Measurements from ENCODE around the gene WDR4. TPM values are rescaled to one million over a fixed set of nuclear protein-coding genes. Genes with fewer than 3 reads are reported as not detected.
"Not testable (repeated sequence)": the region's sequence is repeated elsewhere in the genome, so short reads cannot be mapped to it uniquely, and the experiment has no call there.

Gene WDR4
- total RNA-seq, 1 experiment from 2014 or later: 15.3 TPM

GRCh38 chr21:42843056-42843455 lies 36.3 kb downstream of the WDR4 start:
- no peaks in the 10 kb centered on the region for H3K27me3 ChIP-seq (ENCODE audit: low read length)
- H3K9me3 ChIP-seq (ENCODE audit: low read length): no peaks in the 10 kb centered on the region
- H3K4me1 ChIP-seq (ENCODE audit: low read length): no peaks in the 10 kb centered on the region
- no peaks in the 10 kb centered on the region for H3K9me2 ChIP-seq (replicated peaks; ENCODE audit: insufficient read depth, low read length)
- H3K36me3 ChIP-seq (ENCODE audit: insufficient read depth, low read length): peaks cover 44% of the 10 kb centered on the region
- H2AFZ ChIP-seq (ENCODE audit: low read length): no peak overlapping the region
- H3K4me2 ChIP-seq (ENCODE audit: low read depth, low read length, poor library complexity, severe bottlenecking): no peak overlapping the region
- no peak for DNase-seq
- no peak overlapping the region for H3K9ac ChIP-seq (ENCODE audit: low read length)
- peaks cover 53% of the 10 kb centered on the region for H4K20me1 ChIP-seq (ENCODE audit: insufficient read depth, low read depth, low read length)
- H3K4me3 ChIP-seq (ENCODE audit: low read length): no peak overlapping the region
- peaks cover 15% of the 10 kb centered on the region; the same call in 1 of the 2 replicates for H3K79me2 ChIP-seq (ENCODE audit: low read length)
- no peak overlapping the region for H3K27ac ChIP-seq (ENCODE audit: low read length)

DNA sequence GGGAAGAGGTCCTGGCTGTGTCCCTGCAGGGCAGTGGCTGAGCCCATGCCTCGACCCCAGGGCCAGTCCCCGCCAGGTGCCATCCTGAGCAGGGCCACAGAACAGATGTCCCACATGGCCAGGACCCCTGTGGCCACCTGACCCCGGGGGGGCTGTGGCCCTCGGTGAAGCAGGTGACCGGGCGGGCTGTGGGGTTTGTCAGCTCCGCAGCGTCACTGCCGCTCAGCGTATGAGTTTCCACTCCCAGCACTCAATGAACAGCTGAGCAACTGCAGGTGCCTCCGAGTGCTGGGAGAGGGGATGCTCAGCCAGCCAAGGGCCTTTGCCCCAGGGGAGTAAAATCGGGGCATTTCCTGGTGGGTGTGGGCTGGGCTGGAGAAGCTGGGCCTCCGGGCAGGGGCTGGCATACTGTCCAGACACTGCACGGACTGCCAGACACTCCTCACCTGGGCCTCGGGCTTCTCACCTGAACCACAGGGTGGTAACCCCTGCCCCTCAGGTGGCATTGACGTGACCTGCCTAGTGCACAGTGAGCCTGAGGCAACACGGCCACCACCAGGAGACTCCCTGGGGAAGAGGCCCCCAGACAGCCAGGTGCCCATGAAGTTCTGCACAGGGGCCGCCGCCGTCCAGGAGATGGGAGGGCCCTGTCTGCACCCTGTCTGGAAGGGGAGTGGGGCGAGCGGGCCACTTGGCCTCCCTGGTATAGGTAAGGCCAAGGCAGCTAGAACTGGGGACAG lies 37.3 kb downstream of the WDR4 start:
- not testable (repeated sequence) for H3K9me2 ChIP-seq (replicated peaks; ENCODE audit: insufficient read depth, low read length); H2AFZ ChIP-seq (ENCODE audit: low read length); H3K4me2 ChIP-seq (ENCODE audit: low read depth, low read length, poor library complexity, severe bottlenecking); H3K79me2 ChIP-seq (ENCODE audit: low read length); H3K4me1 ChIP-seq (ENCODE audit: low read length); H3K4me3 ChIP-seq (ENCODE audit: low read length); H3K9ac ChIP-seq (ENCODE audit: low read length); H3K27ac ChIP-seq (ENCODE audit: low read length); DNase-seq; H3K9me3 ChIP-seq (ENCODE audit: low read length); H3K27me3 ChIP-seq (ENCODE audit: low read length)
- Histone ChIP-seq H3K36me3 (ENCODE audit: insufficient read depth, low read length) (peaks cover 42% of the 10 kb centered on the region), H4K20me1 (ENCODE audit: insufficient read depth, low read depth, low read length) (peaks cover 45% of the 10 kb centered on the region)

- H3K4me1 ChIP-seq (ENCODE audit: low read length): no peaks in the 10 kb centered on the region
- H3K79me2 ChIP-seq (ENCODE audit: low read length): peaks cover 9% of the 10 kb centered on the region; the same call in 1 of the 2 replicates
- no peak overlapping the region for H3K9ac ChIP-seq (ENCODE audit: low read length)
- DNase-seq: no peak
- H3K27ac ChIP-seq (ENCODE audit: low read length): no peak overlapping the region
- peaks cover 45% of the 10 kb centered on the region for H4K20me1 ChIP-seq (ENCODE audit: insufficient read depth, low read depth, low read length)
- H3K36me3 ChIP-seq (ENCODE audit: insufficient read depth, low read length): peaks cover 41% of the 10 kb centered on the region
- no peaks in the 10 kb centered on the region for H3K9me2 ChIP-seq (replicated peaks; ENCODE audit: insufficient read depth, low read length)
- no peak overlapping the region for H3K4me3 ChIP-seq (ENCODE audit: low read length)
- H3K9me3 ChIP-seq (ENCODE audit: low read length): no peaks in the 10 kb centered on the region
- no peak overlapping the region for H2AFZ ChIP-seq (ENCODE audit: low read length)
- no peaks in the 10 kb centered on the region for H3K27me3 ChIP-seq (ENCODE audit: low read length)
- H3K4me2 ChIP-seq (ENCODE audit: low read depth, low read length, poor library complexity, severe bottlenecking): no peak overlapping the region
These were observed 38.0 kb downstream of the WDR4 start for GRCh38 chr21:42841156-42841915.

GRCh38 chr21:42840411-42841155 lies 38.8 kb downstream of the WDR4 start:
- Histone ChIP-seq H3K79me2 (ENCODE audit: low read length) (peaks cover 8% of the 10 kb centered on the region; the same call in 1 of the 2 replicates), H4K20me1 (ENCODE audit: insufficient read depth, low read depth, low read length) (peaks cover 45% of the 10 kb centered on the region), H3K36me3 (ENCODE audit: insufficient read depth, low read length) (peaks cover 40% of the 10 kb centered on the region)

GRCh38 chr21:42839271-42840231 lies 39.8 kb downstream of the WDR4 start:
- H3K79me2 ChIP-seq (ENCODE audit: low read length): no peaks in the 10 kb centered on the region
- H3K9me2 ChIP-seq (replicated peaks; ENCODE audit: insufficient read depth, low read length): no peaks in the 10 kb centered on the region
- no peak overlapping the region for H3K9ac ChIP-seq (ENCODE audit: low read length)
- peaks cover 34% of the 10 kb centered on the region for H4K20me1 ChIP-seq (ENCODE audit: insufficient read depth, low read depth, low read length)
- no peaks in the 10 kb centered on the region for H3K9me3 ChIP-seq (ENCODE audit: low read length)
- H3K36me3 ChIP-seq (ENCODE audit: insufficient read depth, low read length): peaks cover 33% of the 10 kb centered on the region
- H3K4me2 ChIP-seq (ENCODE audit: low read depth, low read length, poor library complexity, severe bottlenecking): no peak overlapping the region
- no peaks in the 10 kb centered on the region for H3K27me3 ChIP-seq (ENCODE audit: low read length)
- H3K4me3 ChIP-seq (ENCODE audit: low read length): no peak overlapping the region
- no peak overlapping the region for H3K27ac ChIP-seq (ENCODE audit: low read length)
- no peaks in the 10 kb centered on the region for H3K4me1 ChIP-seq (ENCODE audit: low read length)
- no peak for DNase-seq
- H2AFZ ChIP-seq (ENCODE audit: low read length): no peak overlapping the region

More at GRCh38 chr21:42840411-42841155, 38.8 kb downstream of the WDR4 start:
- Histone ChIP-seq H3K4me2 (ENCODE audit: low read depth, low read length, poor library complexity, severe bottlenecking) (no peak overlapping the region), H3K9ac (ENCODE audit: low read length) (no peak overlapping the region), H3K27me3 (ENCODE audit: low read length) (no peaks in the 10 kb centered on the region), H3K9me3 (ENCODE audit: low read length) (no peaks in the 10 kb centered on the region), H2AFZ (ENCODE audit: low read length) (no peak overlapping the region), H3K4me1 (ENCODE audit: low read length) (no peaks in the 10 kb centered on the region), H3K4me3 (ENCODE audit: low read length) (no peak overlapping the region), H3K9me2 (replicated peaks; ENCODE audit: insufficient read depth, low read length) (no peaks in the 10 kb centered on the region), H3K27ac (ENCODE audit: low read length) (no peak overlapping the region)
- DNase-seq: no peak

- not testable (repeated sequence) for H3K4me3 ChIP-seq (ENCODE audit: low read length); H3K9me3 ChIP-seq (ENCODE audit: low read length); H3K27ac ChIP-seq (ENCODE audit: low read length); DNase-seq; H3K4me1 ChIP-seq (ENCODE audit: low read length); H3K79me2 ChIP-seq (ENCODE audit: low read length); H3K9me2 ChIP-seq (replicated peaks; ENCODE audit: insufficient read depth, low read length); H3K27me3 ChIP-seq (ENCODE audit: low read length); H2AFZ ChIP-seq (ENCODE audit: low read length); H3K9ac ChIP-seq (ENCODE audit: low read length); H3K4me2 ChIP-seq (ENCODE audit: low read depth, low read length, poor library complexity, severe bottlenecking)
- Histone ChIP-seq H3K36me3 (ENCODE audit: insufficient read depth, low read length) (peaks cover 25% of the 10 kb centered on the region), H4K20me1 (ENCODE audit: insufficient read depth, low read depth, low read length) (peaks cover 25% of the 10 kb centered on the region)
These were observed 41.1 kb downstream of the WDR4 start for GRCh38 chr21:42838212-42838690.

DNA sequence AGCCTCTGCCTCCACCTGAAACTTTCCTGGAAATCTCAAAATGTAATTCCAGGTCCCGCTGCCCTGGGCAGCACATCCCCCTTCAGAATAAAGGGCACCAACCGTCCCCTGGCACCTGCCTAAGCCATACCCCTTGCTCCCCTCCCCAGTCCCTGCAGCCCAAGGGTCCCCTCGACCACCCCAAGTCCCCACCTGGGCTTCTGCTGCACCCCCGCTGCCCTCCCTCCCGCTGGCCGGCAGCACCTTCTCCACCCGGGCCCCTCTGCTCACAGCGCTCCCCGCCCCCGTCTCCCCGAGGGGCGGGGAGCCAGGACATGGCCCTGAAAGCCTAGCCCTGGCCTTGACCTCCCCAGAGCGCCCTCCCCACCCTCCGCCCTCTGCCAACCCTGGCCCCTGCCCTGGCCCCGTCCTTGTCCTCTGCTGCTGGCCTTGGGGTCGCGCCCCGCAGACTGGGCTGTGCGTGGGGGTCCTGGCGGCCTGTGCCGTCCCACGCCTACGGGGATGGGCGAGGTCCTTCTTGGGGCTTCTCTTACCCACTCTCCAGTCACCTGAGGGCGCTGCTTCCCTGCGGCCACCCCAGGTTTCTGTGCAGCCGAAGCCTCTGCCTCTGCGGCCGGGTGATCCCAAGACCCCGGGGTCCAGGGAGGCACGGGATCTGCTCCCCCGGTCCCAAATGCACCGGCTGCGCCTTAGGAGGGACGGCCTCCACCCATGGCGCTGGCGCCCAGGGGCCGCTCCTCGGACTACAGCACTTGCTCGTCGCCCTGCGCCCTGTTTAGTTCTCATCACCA lies 41.7 kb downstream of the WDR4 start:
- H3K36me3 ChIP-seq (ENCODE audit: insufficient read depth, low read length): peaks cover 20% of the 10 kb centered on the region
- no peaks in the 10 kb centered on the region for H3K9me2 ChIP-seq (replicated peaks; ENCODE audit: insufficient read depth, low read length)
- H3K79me2 ChIP-seq (ENCODE audit: low read length): no peaks in the 10 kb centered on the region
- peaks cover 23% of the 10 kb centered on the region for H4K20me1 ChIP-seq (ENCODE audit: insufficient read depth, low read depth, low read length)
- H3K27ac ChIP-seq (ENCODE audit: low read length): no peak overlapping the region
- DNase-seq: no peak
- no peak overlapping the region for H3K4me3 ChIP-seq (ENCODE audit: low read length)
- H3K9ac ChIP-seq (ENCODE audit: low read length): no peak overlapping the region
- no peaks in the 10 kb centered on the region for H3K9me3 ChIP-seq (ENCODE audit: low read length)
- H3K4me2 ChIP-seq (ENCODE audit: low read depth, low read length, poor library complexity, severe bottlenecking): no peak overlapping the region
- no peak overlapping the region for H2AFZ ChIP-seq (ENCODE audit: low read length)
- H3K27me3 ChIP-seq (ENCODE audit: low read length): no peaks in the 10 kb centered on the region
- no peaks in the 10 kb centered on the region for H3K4me1 ChIP-seq (ENCODE audit: low read length)
